OCI-LY1 (cell line): ENCODE measurements around the gene SSNA1.

Experiments used
- H2AFZ ChIP-seq: fragments of 200-600 bp; sonication (generic), shearing (Covaris generic); 2 replicates; pipeline ENCODE4 v1.6.0; 2014; ENCODE audit warnings: antibody characterized with exemption, mild to moderate bottlenecking, low read length
- H3F3A ChIP-seq: fragments of 200-600 bp; sonication (generic), shearing (Covaris generic); 2 replicates; pipeline ENCODE4 v1.6.0; 2014; ENCODE audit warnings: mild to moderate bottlenecking, antibody characterized with exemption, low read length, moderate library complexity; ENCODE audit not compliant: insufficient read depth
- H3K27ac ChIP-seq: fragments of 200-600 bp; sonication (generic); 2 replicates; pipeline ENCODE4 v1.5.1; 2014; ENCODE audit warnings: low read length, mixed run types, mild to moderate bottlenecking, low read depth; ENCODE audit not compliant: poor library complexity, severe bottlenecking
- H3K27me3 ChIP-seq: fragments of 200-600 bp; sonication (generic); 2 replicates; pipeline ENCODE4 v1.6.0; 2014; ENCODE audit warnings: antibody characterized with exemption, mild to moderate bottlenecking, low read length, moderate library complexity; ENCODE audit not compliant: insufficient read depth
- H3K36me3 ChIP-seq: fragments of 200-600 bp; sonication (generic); 2 replicates; pipeline ENCODE4 v1.6.1; 2014; ENCODE audit warnings: mild to moderate bottlenecking, antibody characterized with exemption, low read length, moderate library complexity, mixed read lengths; ENCODE audit not compliant: insufficient read depth
- H3K4me1 ChIP-seq: fragments of 200-600 bp; sonication (generic); 2 replicates; pipeline ENCODE4 v1.5.1; 2014; ENCODE audit warnings: mild to moderate bottlenecking, low read length, moderate library complexity; ENCODE audit not compliant: insufficient read depth, severe bottlenecking
- H3K4me2 ChIP-seq: fragments of 200-600 bp; sonication (generic), shearing (Covaris generic); 2 replicates; pipeline ENCODE4 v1.6.1; 2014; ENCODE audit warnings: low read length
- H3K4me3 ChIP-seq: fragments of 200-600 bp; sonication (generic); 2 replicates; pipeline ENCODE4 v1.5.1; 2014; ENCODE audit warnings: low read length, low read depth, mild to moderate bottlenecking, mixed read lengths; ENCODE audit not compliant: poor library complexity, severe bottlenecking
- H3K79me2 ChIP-seq: fragments of 200-600 bp; shearing (Covaris generic); 2 replicates; pipeline ENCODE4 v1.6.1; 2016; ENCODE audit warnings: mixed run types, low read length, mixed read lengths; ENCODE audit not compliant: insufficient read depth
- H3K9ac ChIP-seq: fragments of 200-600 bp; sonication (generic), shearing (Covaris generic); 2 replicates; pipeline ENCODE4 v1.6.1; 2014; ENCODE audit warnings: mild to moderate bottlenecking, low read length, mixed read lengths
- H3K9me2 ChIP-seq: fragments of 200-600 bp; sonication (generic), shearing (Covaris generic); 2 replicates; pipeline ENCODE4 v1.6.1; 2014; ENCODE audit warnings: low read depth, mild to moderate bottlenecking, low read length, mixed read lengths
- H3K9me3 ChIP-seq: fragments of 200-600 bp; shearing (Covaris generic); 2 replicates; pipeline ENCODE4 v1.6.1; 2014; ENCODE audit warnings: low read length, mixed read lengths
- H4K20me1 ChIP-seq: fragments of 200-600 bp; sonication (generic), shearing (Covaris generic); 2 replicates; pipeline ENCODE4 v1.6.0; 2016; ENCODE audit warnings: mild to moderate bottlenecking, low read length; ENCODE audit not compliant: insufficient read depth
- CTCF ChIP-seq: fragments of 200-600 bp; sonication (generic), shearing (Covaris generic); IDR thresholded peaks from 2 replicates; pipeline ENCODE4 v1.5.1; 2017; ENCODE audit warnings: mild to moderate bottlenecking, antibody characterized with exemption, low read length, moderate library complexity, mixed read lengths
- EZH2 ChIP-seq: fragments of 200-600 bp; sonication (generic), shearing (Covaris generic); IDR thresholded peaks from 2 replicates; pipeline ENCODE4 v1.8.0; 2017; ENCODE audit warnings: borderline replicate concordance, mixed run types, mild to moderate bottlenecking, antibody characterized with exemption, low read length, moderate library complexity, mixed read lengths

The SSNA1 gene

GRCh38 chr9:137212520-137212919, 24.0 kb downstream of the SSNA1 start:
- H2AFZ ChIP-seq: no peak overlapping the region
- no peaks in the 10 kb centered on the region for H3K9me3 ChIP-seq
- peaks cover 20% of the 10 kb centered on the region for H3K4me1 ChIP-seq
- no peaks in the 10 kb centered on the region for H3K9me2 ChIP-seq
- peaks cover 13% of the 10 kb centered on the region for H3K36me3 ChIP-seq
- H3K27ac ChIP-seq: no peak overlapping the region
- H3K4me3 ChIP-seq: peak overlapping the region; percentile 29
- no peak overlapping the region for H3K9ac ChIP-seq
- H3K4me2 ChIP-seq: peak overlapping the region; percentile 51; the same call in 1 of the 2 replicates
- no peaks in the 10 kb centered on the region for H3K27me3 ChIP-seq
- no peaks in the 10 kb centered on the region for H4K20me1 ChIP-seq
- TF ChIP-seq CTCF (peak; percentile 36; the same call in 1 of the 2 replicates), EZH2 (no peak)
- no peaks in the 10 kb centered on the region for H3F3A ChIP-seq
- no peaks in the 10 kb centered on the region for H3K79me2 ChIP-seq

GRCh38 chr9:137213160-137214060, 24.9 kb downstream of the SSNA1 start:
- Histone ChIP-seq H3K4me1 (peaks cover 20% of the 10 kb centered on the region), H3K27ac (no peak overlapping the region), H3K36me3 (peaks cover 11% of the 10 kb centered on the region), H3K9me2 (no peaks in the 10 kb centered on the region), H3K4me3 (peak overlapping the region; percentile 29), H3F3A (no peaks in the 10 kb centered on the region), H3K9ac (peak overlapping the region; percentile 36; the same call in 1 of the 2 replicates), H4K20me1 (no peaks in the 10 kb centered on the region), H3K79me2 (no peaks in the 10 kb centered on the region), H2AFZ (no peak overlapping the region), H3K9me3 (no peaks in the 10 kb centered on the region), H3K4me2 (peak overlapping the region; percentile 51), H3K27me3 (no peaks in the 10 kb centered on the region)
- no peak for TF ChIP-seq CTCF

- H3K79me2 ChIP-seq: no peaks in the 10 kb centered on the region
- no peak overlapping the region for H3K4me3 ChIP-seq
- H3K36me3 ChIP-seq: peaks cover 12% of the 10 kb centered on the region; the same call in 1 of the 2 replicates
- H3K27me3 ChIP-seq: no peaks in the 10 kb centered on the region
- H3F3A ChIP-seq: no peaks in the 10 kb centered on the region
- TF ChIP-seq CTCF: no peak
- no peak for TF ChIP-seq EZH2
- H2AFZ ChIP-seq: no peak overlapping the region
- H3K4me2 ChIP-seq: no peak overlapping the region
- no peaks in the 10 kb centered on the region for H3K9me2 ChIP-seq
- H3K4me1 ChIP-seq: peaks cover 20% of the 10 kb centered on the region
- H3K9me3 ChIP-seq: no peaks in the 10 kb centered on the region
- H4K20me1 ChIP-seq: no peaks in the 10 kb centered on the region
- H3K27ac ChIP-seq: no peak overlapping the region
- no peak overlapping the region for H3K9ac ChIP-seq
Measured at GRCh38 chr9:137214620-137215019, 26.1 kb downstream of the SSNA1 start.
